Testis (tissue), 2 donors: ENCODE results near the gene AAR2.

ENCODE experiments used
- POLR2A ChIP-seq: fragments of 450-650 bp; IDR thresholded peaks from one replicate; pipeline ENCODE4 v1.6.1; 2017; ENCODE audit warnings: antibody characterized with exemption, mild to moderate bottlenecking, moderate library complexity
- TF ChIP-seq, protein P1 (sequence below), 3 experiments: fragments of 450-650 bp in 2 of 3; fragments of 200-600 bp in 1 of 3; sonication (generic) in 1 of 3; IDR thresholded peaks; one replicate each; pipeline ENCODE4 v1.5.1; 2016 to 2019; ENCODE audit warnings: antibody characterized with exemption in 3 of 3, mild to moderate bottlenecking in 2 of 3, moderate library complexity in 1 of 3

DNA sequence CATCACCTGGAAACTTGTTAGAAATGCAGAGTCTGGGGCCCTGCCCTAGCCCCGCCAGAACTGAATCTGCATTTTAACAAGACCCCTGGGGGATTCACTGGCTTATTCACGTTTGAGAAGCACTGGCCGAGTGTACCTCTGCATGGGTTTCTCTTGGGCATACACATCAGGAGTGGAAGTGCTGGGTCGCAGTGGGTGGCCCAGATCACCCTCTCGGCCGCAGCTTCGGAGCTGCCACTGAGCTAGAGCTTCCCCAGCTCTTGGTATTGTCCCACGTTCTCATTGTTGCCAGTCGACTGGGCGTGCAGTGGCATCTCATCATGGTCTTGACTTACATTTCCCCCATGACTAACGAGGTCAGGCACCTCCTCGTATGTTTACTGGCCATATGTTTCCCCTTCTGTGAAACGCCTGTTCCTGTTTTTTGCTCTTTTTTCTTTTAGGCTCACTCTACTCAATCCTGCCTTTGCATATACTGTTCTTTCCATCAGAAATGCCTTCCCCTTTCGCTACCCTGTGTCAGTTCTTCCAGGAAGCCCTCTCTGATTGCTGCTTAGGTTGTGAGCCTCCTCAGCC is 66.8 kb downstream of the AAR2 start:
- TF ChIP-seq, protein P1, sequence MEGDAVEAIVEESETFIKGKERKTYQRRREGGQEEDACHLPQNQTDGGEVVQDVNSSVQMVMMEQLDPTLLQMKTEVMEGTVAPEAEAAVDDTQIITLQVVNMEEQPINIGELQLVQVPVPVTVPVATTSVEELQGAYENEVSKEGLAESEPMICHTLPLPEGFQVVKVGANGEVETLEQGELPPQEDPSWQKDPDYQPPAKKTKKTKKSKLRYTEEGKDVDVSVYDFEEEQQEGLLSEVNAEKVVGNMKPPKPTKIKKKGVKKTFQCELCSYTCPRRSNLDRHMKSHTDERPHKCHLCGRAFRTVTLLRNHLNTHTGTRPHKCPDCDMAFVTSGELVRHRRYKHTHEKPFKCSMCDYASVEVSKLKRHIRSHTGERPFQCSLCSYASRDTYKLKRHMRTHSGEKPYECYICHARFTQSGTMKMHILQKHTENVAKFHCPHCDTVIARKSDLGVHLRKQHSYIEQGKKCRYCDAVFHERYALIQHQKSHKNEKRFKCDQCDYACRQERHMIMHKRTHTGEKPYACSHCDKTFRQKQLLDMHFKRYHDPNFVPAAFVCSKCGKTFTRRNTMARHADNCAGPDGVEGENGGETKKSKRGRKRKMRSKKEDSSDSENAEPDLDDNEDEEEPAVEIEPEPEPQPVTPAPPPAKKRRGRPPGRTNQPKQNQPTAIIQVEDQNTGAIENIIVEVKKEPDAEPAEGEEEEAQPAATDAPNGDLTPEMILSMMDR (IDR thresholded peaks at IDR 0.05), result no peak
- no peak for TF ChIP-seq POLR2A
